ENCODE data around the gene HOXD8. TPM values are rescaled to one million over a fixed set of nuclear protein-coding genes. Genes with fewer than 3 reads are reported as not detected.

The HOXD8 gene
- total and polyA plus RNA-seq, 10 of the 15 experiments (the other 5 are each of a cell fraction or from before 2014, with no cell fraction given) = not detected

DNA sequence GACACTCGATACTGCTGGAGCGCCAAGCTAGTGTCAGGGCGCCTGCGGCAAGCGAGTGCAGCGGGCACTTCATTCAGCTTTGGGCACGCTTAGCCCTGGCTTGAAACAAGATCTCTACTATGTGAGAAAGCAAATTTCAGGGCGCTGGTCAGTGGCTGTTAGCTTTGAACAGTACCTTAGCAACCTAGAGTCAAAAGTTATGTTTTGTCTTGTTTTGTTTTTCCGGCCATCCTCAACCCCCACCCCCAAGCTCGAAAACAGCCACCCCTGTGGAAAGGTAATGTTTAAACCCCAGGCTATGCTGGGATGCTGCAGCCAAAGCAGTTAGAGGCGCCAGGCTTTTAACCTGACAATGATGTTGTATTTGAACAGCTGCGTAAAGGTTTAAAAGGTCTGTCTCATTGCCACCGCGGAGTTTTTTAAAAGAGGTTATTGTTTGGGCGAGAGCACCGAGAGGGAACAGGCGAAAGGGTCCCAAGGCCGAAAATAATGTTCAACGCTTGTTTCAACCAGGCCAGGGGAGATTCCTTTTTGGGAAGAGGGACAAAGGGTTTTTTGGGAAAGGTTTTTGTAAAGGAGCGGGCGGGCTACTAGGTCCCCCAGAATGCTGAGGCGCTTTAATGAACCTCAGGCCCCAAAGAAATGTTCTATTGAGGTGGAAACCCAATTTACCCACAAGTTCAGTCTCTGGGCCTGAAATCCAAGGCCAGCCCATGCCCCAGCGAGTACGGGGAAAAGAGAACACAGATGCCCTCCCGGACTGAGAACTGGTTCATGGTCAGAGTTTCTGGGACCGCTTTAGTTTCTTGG lies 15.2 kb upstream of the HOXD8 start:
- intact Hi-C loops (cut with micrococcal nuclease; ENCODE audit: unreplicated experiment) (no loop called here), in situ Hi-C loops (cut with MboI) (no loop called here)
- H3K79me2 ChIP-seq (ENCODE audit: control insufficient read depth, insufficient read depth, low read length) = no peaks in the 10 kb centered on the region
- no peak overlapping the region for H3K4me2 ChIP-seq (ENCODE audit: control insufficient read depth, insufficient read depth)
- ChIA-PET RAD21 (ENCODE audit: unreplicated experiment) (interaction anchor here (1.1 kb wide), 2 partner anchors 424 to 440 kb away, joined by 3 read pairs; no protein-coding TSS in a partner anchor), SMC1A (ENCODE audit: uncharacterized antibody, unreplicated experiment) (no interaction called here), CTCF (interaction anchor here (2.8 kb wide), 1 partner anchor 12 kb away, joined by 12 read pairs; no protein-coding TSS in a partner anchor), POLR2A (no interaction called here)
- ATAC-seq = no peak
- H3K4me3 ChIP-seq = no peak overlapping the region
- no peak overlapping the region for H3K27ac ChIP-seq (ENCODE audit: control insufficient read depth, insufficient read depth)
- no peaks in the 10 kb centered on the region for H4K20me1 ChIP-seq (ENCODE audit: control insufficient read depth, insufficient read depth)
- H3K9ac ChIP-seq (ENCODE audit: control insufficient read depth, insufficient read depth, low read length) = no peak overlapping the region
- no peaks in the 10 kb centered on the region for H3K4me1 ChIP-seq (ENCODE audit: control insufficient read depth, insufficient read depth, low read length)
- peaks cover 8 to 46% of the 10 kb centered on the region in 2 experiments for H3K27me3 ChIP-seq (replicated peaks in 1 of 2; ENCODE audit: control insufficient read depth in 2 of 2, insufficient read depth in 2 of 2, low read length in 1 of 2)
- TF ChIP-seq CBX5 (IDR thresholded peaks at IDR 0.05; ENCODE audit: low read depth) = no peak
- H2AFZ ChIP-seq (ENCODE audit: control insufficient read depth, low read depth, low read length) = no peak overlapping the region
- no peak for DNase-seq (ENCODE audit: low read depth, low spot score)
- BruUV-seq (replicated peaks) = no TSS peak
- 35% methylated on average over 26 of the region's 26 CpGs for WGBS (ENCODE audit: insufficient coverage, insufficient replicate concordance, low lambda C conversion rate, missing lambda C conversion rate)
- peaks cover 1% of the 10 kb centered on the region; the same call in 1 of the 3 replicates for H3K9me3 ChIP-seq (replicated peaks; ENCODE audit: control insufficient read depth, insufficient read depth, low read length)
- no peaks in the 10 kb centered on the region for H3K36me3 ChIP-seq (ENCODE audit: control insufficient read depth in 2 of 2, insufficient read depth in 2 of 2, low read length in 1 of 2)
- FAIRE-seq = no peak

DNA sequence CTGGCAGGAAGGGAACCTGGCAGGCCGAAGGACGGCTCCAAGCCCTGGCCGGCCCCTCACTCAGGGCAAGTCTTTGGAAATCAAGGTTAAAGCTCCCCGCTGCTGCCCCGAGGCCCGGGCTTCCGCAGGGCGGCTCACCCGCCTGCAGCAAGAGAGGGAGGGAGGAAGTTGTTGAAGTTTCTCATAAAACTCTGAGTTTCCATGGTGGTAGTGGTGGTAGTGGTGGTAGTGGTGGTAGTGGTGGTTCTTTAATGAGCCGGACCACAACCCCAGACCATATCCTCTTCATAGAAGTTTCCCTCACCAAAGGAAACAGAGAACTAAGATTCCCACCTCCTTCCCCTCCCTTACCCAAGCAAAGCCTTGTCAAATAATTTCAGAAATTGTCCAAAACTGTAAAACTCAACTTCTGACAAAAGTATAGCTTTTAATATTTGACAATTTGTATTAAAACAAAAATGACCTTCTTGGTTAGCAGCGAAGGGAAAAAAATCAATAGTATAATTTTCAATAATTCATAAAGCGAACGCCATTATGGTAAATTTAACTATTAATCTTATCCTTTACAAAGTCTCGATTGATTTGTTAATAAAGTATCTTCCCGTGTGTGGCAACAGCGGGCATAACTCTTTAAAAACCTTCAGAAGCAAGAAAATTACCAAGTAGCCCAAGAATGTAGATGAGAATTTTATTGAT lies 14.4 kb upstream of the HOXD8 start:
- Histone ChIP-seq H2AFZ (ENCODE audit: control insufficient read depth, low read depth, low read length) (no peak overlapping the region), H3K79me2 (ENCODE audit: control insufficient read depth, insufficient read depth, low read length) (no peaks in the 10 kb centered on the region), H3K27me3 (replicated peaks in 1 of 2; ENCODE audit: control insufficient read depth in 2 of 2, insufficient read depth in 2 of 2, low read length in 1 of 2) (peaks cover 8 to 45% of the 10 kb centered on the region in 2 experiments), H3K9me3 (replicated peaks; ENCODE audit: control insufficient read depth, insufficient read depth, low read length) (peaks cover 1% of the 10 kb centered on the region; the same call in 1 of the 3 replicates), H3K4me1 (ENCODE audit: control insufficient read depth, insufficient read depth, low read length) (no peaks in the 10 kb centered on the region), H3K9ac (ENCODE audit: control insufficient read depth, insufficient read depth, low read length) (no peak overlapping the region), H3K4me3 (no peak overlapping the region), H4K20me1 (ENCODE audit: control insufficient read depth, insufficient read depth) (no peaks in the 10 kb centered on the region), H3K36me3 (ENCODE audit: control insufficient read depth in 2 of 2, insufficient read depth in 2 of 2, low read length in 1 of 2) (no peaks in the 10 kb centered on the region), H3K27ac (ENCODE audit: control insufficient read depth, insufficient read depth) (no peak overlapping the region), H3K4me2 (ENCODE audit: control insufficient read depth, insufficient read depth) (no peak overlapping the region)
- ChIA-PET SMC1A (ENCODE audit: uncharacterized antibody, unreplicated experiment) (no interaction called here), POLR2A (no interaction called here), CTCF (interaction anchor here (2.8 kb wide), 1 partner anchor 12 kb away, joined by 12 read pairs; no protein-coding TSS in a partner anchor), RAD21 (ENCODE audit: unreplicated experiment) (no interaction called here)
- FAIRE-seq (no peak), ATAC-seq (no peak), DNase-seq (ENCODE audit: low read depth, low spot score) (no peak)
- in situ Hi-C loops (cut with MboI) (no loop called here), intact Hi-C loops (cut with micrococcal nuclease; ENCODE audit: unreplicated experiment) (no loop called here)
- 12% methylated on average over 16 of the region's 16 CpGs for WGBS (ENCODE audit: insufficient coverage, insufficient replicate concordance, low lambda C conversion rate, missing lambda C conversion rate)
- no peak for TF ChIP-seq NFIC (IDR thresholded peaks at IDR 0.05; ENCODE audit: low read depth, low read length)
- no peak for TF ChIP-seq PAX8 (IDR thresholded peaks at IDR 0.05)
- TF ChIP-seq EED (IDR thresholded peaks at IDR 0.05; ENCODE audit: low read depth) = no peak
- TF ChIP-seq TARDBP (IDR thresholded peaks at IDR 0.05; ENCODE audit: borderline replicate concordance) = no peak
- TF ChIP-seq MTA2 (IDR thresholded peaks at IDR 0.05; ENCODE audit: low read depth) = no peak
- TF ChIP-seq NFYA (IDR thresholded peaks at IDR 0.05; ENCODE audit: borderline replicate concordance, low read depth, low read length) = no peak
- no peak for TF ChIP-seq EGR1 (IDR thresholded peaks at IDR 0.05; ENCODE audit: borderline replicate concordance in 1 of 2, low read depth in 2 of 2, low read length in 2 of 2)
- TF ChIP-seq, protein P1, sequence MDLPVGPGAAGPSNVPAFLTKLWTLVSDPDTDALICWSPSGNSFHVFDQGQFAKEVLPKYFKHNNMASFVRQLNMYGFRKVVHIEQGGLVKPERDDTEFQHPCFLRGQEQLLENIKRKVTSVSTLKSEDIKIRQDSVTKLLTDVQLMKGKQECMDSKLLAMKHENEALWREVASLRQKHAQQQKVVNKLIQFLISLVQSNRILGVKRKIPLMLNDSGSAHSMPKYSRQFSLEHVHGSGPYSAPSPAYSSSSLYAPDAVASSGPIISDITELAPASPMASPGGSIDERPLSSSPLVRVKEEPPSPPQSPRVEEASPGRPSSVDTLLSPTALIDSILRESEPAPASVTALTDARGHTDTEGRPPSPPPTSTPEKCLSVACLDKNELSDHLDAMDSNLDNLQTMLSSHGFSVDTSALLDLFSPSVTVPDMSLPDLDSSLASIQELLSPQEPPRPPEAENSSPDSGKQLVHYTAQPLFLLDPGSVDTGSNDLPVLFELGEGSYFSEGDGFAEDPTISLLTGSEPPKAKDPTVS (IDR thresholded peaks at IDR 0.05; ENCODE audit: low read depth, low read length) = no peak
- TF ChIP-seq SREBF2 (IDR thresholded peaks at IDR 0.05; ENCODE audit: low read length) = no peak
- TF ChIP-seq JUND (IDR thresholded peaks at IDR 0.05; ENCODE audit: low read depth, low read length) = no peak
- TF ChIP-seq HDAC6 (IDR thresholded peaks at IDR 0.05; ENCODE audit: unreplicated experiment) = no peak
- TF ChIP-seq PAX5 (IDR thresholded peaks at IDR 0.05; ENCODE audit: borderline replicate concordance, low read depth, low read length) = no peak
- no TSS peak for BruUV-seq (replicated peaks)
